GM23338 (cell line): ENCODE data around the gene CCRL2. TPM values are rescaled to one million over a fixed set of nuclear protein-coding genes. Genes with fewer than 3 reads are reported as not detected.
A peak's percentile ranks its signal among the peaks of the same experiment; 100 is the strongest.

ENCODE experiments used
- ATAC-seq: fragments of 200-7000 bp; cut with Tn5 transposase; 3 replicates; pipeline ENCODE4 v1.9.1; 2020
- DNase-seq: peaks from one replicate; pipeline ENCODE4 v3.0.0-alpha.2; 2015; ENCODE audit warnings: low spot score
- H2AFZ ChIP-seq: fragments of 200-600 bp; sonication (generic); 2 replicates; pipeline ENCODE4 v1.8.0; 2016; ENCODE audit warnings: antibody characterized with exemption, mild to moderate bottlenecking, moderate library complexity
- H3F3A ChIP-seq: fragments of 200-600 bp; sonication (generic); replicated peaks from 2 replicates; pipeline ENCODE4 v1.8.0; 2017; ENCODE audit warnings: antibody characterized with exemption, mixed run types, low read depth
- H3K27ac ChIP-seq: fragments of 200-600 bp; sonication (generic); 2 replicates; pipeline ENCODE4 v1.6.1; 2016; ENCODE audit warnings: low read depth
- H3K27me3 ChIP-seq: fragments of 200-600 bp; sonication (generic); 2 replicates; pipeline ENCODE4 v1.8.0; 2016; ENCODE audit warnings: mild to moderate bottlenecking, mixed run types, moderate library complexity; ENCODE audit not compliant: insufficient read depth
- H3K36me3 ChIP-seq: fragments of 200-600 bp; sonication (generic); 2 replicates; pipeline ENCODE4 v1.8.0; 2016; ENCODE audit warnings: mild to moderate bottlenecking; ENCODE audit not compliant: insufficient read depth
- H3K4me1 ChIP-seq: fragments of 200-600 bp; sonication (generic); 2 replicates; pipeline ENCODE4 v1.8.0; 2016; ENCODE audit warnings: mild to moderate bottlenecking, moderate library complexity; ENCODE audit not compliant: insufficient read depth
- H3K4me2 ChIP-seq: fragments of 200-600 bp; sonication (generic); 2 replicates; pipeline ENCODE4 v1.7.1; 2017; ENCODE audit warnings: mixed run types
- H3K4me3 ChIP-seq: fragments of 200-600 bp; sonication (generic); 2 replicates; pipeline ENCODE4 v1.6.1; 2016; ENCODE audit warnings: mixed run types
- H3K79me2 ChIP-seq: fragments of 200-600 bp; sonication (generic); replicated peaks from 2 replicates; pipeline ENCODE4 v1.8.0; 2017; ENCODE audit warnings: mild to moderate bottlenecking; ENCODE audit not compliant: insufficient read depth
- H3K9me2 ChIP-seq: fragments of 200-600 bp; sonication (generic); 2 replicates; pipeline ENCODE4 v1.8.0; 2017; ENCODE audit not compliant: insufficient read depth
- H4K20me1 ChIP-seq: fragments of 200-600 bp; sonication (generic); replicated peaks from 2 replicates; pipeline ENCODE4 v1.8.0; 2017; ENCODE audit warnings: mild to moderate bottlenecking; ENCODE audit not compliant: insufficient read depth
- H3K27ac Mint-ChIP-seq: 2 replicates; pipeline ENCODE4 v1.8.0; 2020; ENCODE audit warnings: inconsistent platforms, mild to moderate bottlenecking, moderate library complexity, mixed read lengths
- H3K27me3 Mint-ChIP-seq: 3 replicates; pipeline ENCODE4 v1.8.0; 2022; ENCODE audit warnings: low read depth, mild to moderate bottlenecking, moderate library complexity, mixed read lengths, inconsistent platforms; ENCODE audit not compliant: insufficient read depth, poor library complexity
- H3K36me3 Mint-ChIP-seq: 3 replicates; pipeline ENCODE4 v1.8.0; 2021; ENCODE audit warnings: low read depth, mild to moderate bottlenecking, inconsistent platforms, moderate library complexity, mixed read lengths
- H3K4me1 Mint-ChIP-seq: 3 replicates; pipeline ENCODE4 v1.8.0; 2020; ENCODE audit warnings: mild to moderate bottlenecking, inconsistent platforms, mixed read lengths
- H3K4me3 Mint-ChIP-seq: 3 replicates; pipeline ENCODE4 v1.8.0; 2021; ENCODE audit warnings: moderate library complexity, mild to moderate bottlenecking, inconsistent platforms, mixed read lengths
- H3K9me3 Mint-ChIP-seq: 3 replicates; pipeline ENCODE4 v1.8.0; 2020; ENCODE audit warnings: moderate library complexity, mild to moderate bottlenecking, inconsistent platforms, mixed read lengths
- CREB1 ChIP-seq: fragments of 250-450 bp; sonication (Bioruptor Pico); IDR thresholded peaks from 2 replicates; pipeline ENCODE4 v1.5.0; 2020; ENCODE audit warnings: low read depth, mild to moderate bottlenecking, moderate library complexity
- CTCF ChIP-seq, 2 experiments: fragments of 200-600 bp in 1 of 2; sonication (generic) in 1 of 2; conservative IDR thresholded peaks; 2 replicates each; pipeline versions ENCODE4 v1.5.1 to v1.6.1; 2016 to 2017; ENCODE audit warnings: antibody characterized with exemption in 2 of 2, low read depth in 2 of 2, mild to moderate bottlenecking in 2 of 2, moderate library complexity in 1 of 2
- EZH2 ChIP-seq: fragments of 200-600 bp; sonication (generic); IDR thresholded peaks from one replicate; pipeline ENCODE4 v1.8.0; 2017; ENCODE audit warnings: antibody characterized with exemption, mild to moderate bottlenecking, low read depth; ENCODE audit not compliant: unreplicated experiment
- EZH2phosphoT487 ChIP-seq: fragments of 200-600 bp; sonication (generic); IDR thresholded peaks from one replicate; pipeline ENCODE4 v1.8.1; 2018; ENCODE audit warnings: antibody characterized with exemption; ENCODE audit not compliant: unreplicated experiment
- JUNB ChIP-seq: IDR thresholded peaks from one replicate; pipeline ENCODE4 v1.6.1; 2016; ENCODE audit warnings: antibody characterized with exemption; ENCODE audit not compliant: unreplicated experiment
- NANOG ChIP-seq: IDR thresholded peaks from 2 replicates; pipeline ENCODE4 v1.6.1; 2016; ENCODE audit warnings: antibody characterized with exemption, borderline replicate concordance
- POLR2AphosphoS5 ChIP-seq: IDR thresholded peaks from 2 replicates; pipeline ENCODE4 v1.6.1; 2016; ENCODE audit warnings: antibody characterized with exemption, low read depth
- REST ChIP-seq: IDR thresholded peaks from one replicate; pipeline ENCODE4 v1.6.1; 2018; ENCODE audit warnings: antibody characterized with exemption; ENCODE audit not compliant: unreplicated experiment
- STAT1 ChIP-seq: IDR thresholded peaks from one replicate; pipeline ENCODE4 v1.6.1; 2016; ENCODE audit warnings: antibody characterized with exemption; ENCODE audit not compliant: unreplicated experiment
- ZNF114 ChIP-seq: fragments of 250-450 bp; sonication (Bioruptor Pico); IDR thresholded peaks from 2 replicates; pipeline ENCODE4 v1.5.0; 2020; ENCODE audit warnings: mild to moderate bottlenecking, moderate library complexity
- ZNF331 ChIP-seq: fragments of 250-450 bp; sonication (Bioruptor Pico); IDR thresholded peaks from 2 replicates; pipeline ENCODE4 v1.5.0; 2020; ENCODE audit warnings: low read depth, mild to moderate bottlenecking, moderate library complexity
- polyA plus RNA-seq: library from polyadenylated mRNA; unstranded; fragments of >200 nt; fragmentation: Nextera tagmentation; extraction: Ambion mirVana; gene quantifications from 2 replicates; pipeline ENCODE4 v1.2.1, GENCODE V29; 2016
- total RNA-seq: library from RNA; depleted of rRNA; stranded (reverse); fragments of >200 nt; shearing (Covaris generic); gene quantifications from 2 replicates; pipeline ENCODE4 v1.2.3, GENCODE V29; 2014
- TF ChIP-seq, protein P1 (sequence below): IDR thresholded peaks from 2 replicates; pipeline ENCODE4 v1.6.1; 2016; ENCODE audit warnings: antibody characterized with exemption

CCRL2 gene
- total and polyA plus RNA-seq, 2 experiments from 2014 or later: not detected

GRCh38 chr3:46416811-46417510 is 9.9 kb downstream of the CCRL2 start (continued):
- TF ChIP-seq REST: no peak
- no peak for TF ChIP-seq ZNF331 (CRISPR knock-in tag)
- TF ChIP-seq EZH2: no peak
- TF ChIP-seq EZH2phosphoT487: no peak

- Histone ChIP-seq H2AFZ (no peak overlapping the region), H3K4me1 (no peaks in the 10 kb centered on the region), H3K4me3 (no peak overlapping the region), H3F3A (no peaks in the 10 kb centered on the region), H3K27ac (no peak overlapping the region), H3K79me2 (no peaks in the 10 kb centered on the region), H3K27me3 (no peaks in the 10 kb centered on the region), H3K9me2 (no peaks in the 10 kb centered on the region), H4K20me1 (no peaks in the 10 kb centered on the region), H3K4me2 (no peak overlapping the region), H3K36me3 (no peaks in the 10 kb centered on the region)
- peak; percentile 82 for ATAC-seq
- H3K36me3 Mint-ChIP-seq: no peaks in the 10 kb centered on the region
- H3K27me3 Mint-ChIP-seq: no peaks in the 10 kb centered on the region
- no peaks in the 10 kb centered on the region for H3K9me3 Mint-ChIP-seq
- peak; percentile 27 for DNase-seq
- no peak overlapping the region for H3K4me3 Mint-ChIP-seq
- peaks cover 17% of the 10 kb centered on the region; the same call in 2 of the 3 replicates for H3K4me1 Mint-ChIP-seq
- no peak overlapping the region for H3K27ac Mint-ChIP-seq
- TF ChIP-seq JUNB (no peak), ZNF331 (CRISPR knock-in tag) (no peak), STAT1 (no peak), EZH2phosphoT487 (no peak), CREB1 (CRISPR knock-in tag) (no peak), ZNF114 (CRISPR knock-in tag) (no peak), EZH2 (no peak), POLR2AphosphoS5 (no peak), NANOG (no peak), CTCF (conservative IDR thresholded peaks at IDR 0.05; ENCODE audit: low read depth in 2 of 2) (no peak), REST (no peak)
- TF ChIP-seq, protein P1, sequence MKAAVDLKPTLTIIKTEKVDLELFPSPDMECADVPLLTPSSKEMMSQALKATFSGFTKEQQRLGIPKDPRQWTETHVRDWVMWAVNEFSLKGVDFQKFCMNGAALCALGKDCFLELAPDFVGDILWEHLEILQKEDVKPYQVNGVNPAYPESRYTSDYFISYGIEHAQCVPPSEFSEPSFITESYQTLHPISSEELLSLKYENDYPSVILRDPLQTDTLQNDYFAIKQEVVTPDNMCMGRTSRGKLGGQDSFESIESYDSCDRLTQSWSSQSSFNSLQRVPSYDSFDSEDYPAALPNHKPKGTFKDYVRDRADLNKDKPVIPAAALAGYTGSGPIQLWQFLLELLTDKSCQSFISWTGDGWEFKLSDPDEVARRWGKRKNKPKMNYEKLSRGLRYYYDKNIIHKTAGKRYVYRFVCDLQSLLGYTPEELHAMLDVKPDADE: no peak
Measured at GRCh38 chr3:46417841-46418611, 11.0 kb downstream of the CCRL2 start.
